Measurements from ENCODE around the gene SLC44A4. TPM values are rescaled to one million over a fixed set of nuclear protein-coding genes. Genes with fewer than 3 reads are reported as not detected.
"Not testable (repeated sequence)": the region's sequence is repeated elsewhere in the genome, so short reads cannot be mapped to it uniquely, and the experiment has no call there.

SLC44A4 gene
- total and polyA plus RNA-seq, 11 donors: 0.07 TPM; not detected in 10

DNA sequence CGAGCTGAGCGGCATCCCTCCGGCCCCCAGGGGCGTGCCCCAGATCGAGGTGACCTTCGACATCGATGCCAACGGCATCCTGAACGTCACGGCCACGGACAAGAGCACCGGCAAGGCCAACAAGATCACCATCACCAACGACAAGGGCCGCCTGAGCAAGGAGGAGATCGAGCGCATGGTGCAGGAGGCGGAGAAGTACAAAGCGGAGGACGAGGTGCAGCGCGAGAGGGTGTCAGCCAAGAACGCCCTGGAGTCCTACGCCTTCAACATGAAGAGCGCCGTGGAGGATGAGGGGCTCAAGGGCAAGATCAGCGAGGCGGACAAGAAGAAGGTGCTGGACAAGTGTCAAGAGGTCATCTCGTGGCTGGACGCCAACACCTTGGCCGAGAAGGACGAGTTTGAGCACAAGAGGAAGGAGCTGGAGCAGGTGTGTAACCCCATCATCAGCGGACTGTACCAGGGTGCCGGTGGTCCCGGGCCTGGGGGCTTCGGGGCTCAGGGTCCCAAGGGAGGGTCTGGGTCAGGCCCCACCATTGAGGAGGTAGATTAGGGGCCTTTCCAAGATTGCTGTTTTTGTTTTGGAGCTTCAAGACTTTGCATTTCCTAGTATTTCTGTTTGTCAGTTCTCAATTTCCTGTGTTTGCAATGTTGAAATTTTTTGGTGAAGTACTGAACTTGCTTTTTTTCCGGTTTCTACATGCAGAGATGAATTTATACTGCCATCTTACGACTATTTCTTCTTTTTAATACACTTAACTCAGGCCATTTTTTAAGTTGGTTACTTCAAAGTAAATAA, 61.5 kb downstream of the SLC44A4 start:
- WGBS, 4 donors: 24 to 49% (median 45%) methylated on average over 15 to 16 of the region's 37 CpGs
- peak overlapping the region; percentile 63 to 100 (median 98) for H3K27ac ChIP-seq

DNA sequence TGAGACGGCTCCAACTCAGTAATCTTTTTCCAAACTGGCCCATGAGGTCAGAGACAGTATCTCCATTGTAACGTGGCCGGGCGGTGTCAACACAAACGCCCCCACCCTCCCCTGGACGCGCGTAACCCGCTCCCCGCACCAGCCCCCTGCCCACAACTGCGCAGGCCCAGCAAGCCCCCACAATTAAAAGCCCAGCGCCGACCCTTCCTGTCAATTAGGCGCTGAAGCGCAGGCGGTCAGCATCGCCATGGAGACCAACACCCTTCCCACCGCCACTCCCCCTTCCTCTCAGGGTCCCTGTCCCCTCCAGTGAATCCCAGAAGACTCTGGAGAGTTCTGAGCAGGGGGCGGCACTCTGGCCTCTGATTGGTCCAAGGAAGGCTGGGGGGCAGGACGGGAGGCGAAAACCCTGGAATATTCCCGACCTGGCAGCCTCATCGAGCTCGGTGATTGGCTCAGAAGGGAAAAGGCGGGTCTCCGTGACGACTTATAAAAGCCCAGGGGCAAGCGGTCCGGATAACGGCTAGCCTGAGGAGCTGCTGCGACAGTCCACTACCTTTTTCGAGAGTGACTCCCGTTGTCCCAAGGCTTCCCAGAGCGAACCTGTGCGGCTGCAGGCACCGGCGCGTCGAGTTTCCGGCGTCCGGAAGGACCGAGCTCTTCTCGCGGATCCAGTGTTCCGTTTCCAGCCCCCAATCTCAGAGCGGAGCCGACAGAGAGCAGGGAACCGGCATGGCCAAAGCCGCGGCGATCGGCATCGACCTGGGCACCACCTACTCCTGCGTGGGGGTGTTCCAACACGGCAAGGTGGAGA, 63.6 kb downstream of the SLC44A4 start, which contains the start of the genes HSPA1A and HSPA1L:
Gene HSPA1A, plus strand, starts transcription at position 519 of the 814 bp plus-strand sequence. Its CDS starts 214 bp downstream, at position 733.
Gene HSPA1L, minus strand, starts transcription at position 259 of the 814 bp plus-strand sequence. CDS start 3,311 bp downstream, outside the sequence.
- peak within 1 kb of the TSS; percentile 91 to 100 (median 99) for H3K27ac ChIP-seq
- TF ChIP-seq, protein P1, sequence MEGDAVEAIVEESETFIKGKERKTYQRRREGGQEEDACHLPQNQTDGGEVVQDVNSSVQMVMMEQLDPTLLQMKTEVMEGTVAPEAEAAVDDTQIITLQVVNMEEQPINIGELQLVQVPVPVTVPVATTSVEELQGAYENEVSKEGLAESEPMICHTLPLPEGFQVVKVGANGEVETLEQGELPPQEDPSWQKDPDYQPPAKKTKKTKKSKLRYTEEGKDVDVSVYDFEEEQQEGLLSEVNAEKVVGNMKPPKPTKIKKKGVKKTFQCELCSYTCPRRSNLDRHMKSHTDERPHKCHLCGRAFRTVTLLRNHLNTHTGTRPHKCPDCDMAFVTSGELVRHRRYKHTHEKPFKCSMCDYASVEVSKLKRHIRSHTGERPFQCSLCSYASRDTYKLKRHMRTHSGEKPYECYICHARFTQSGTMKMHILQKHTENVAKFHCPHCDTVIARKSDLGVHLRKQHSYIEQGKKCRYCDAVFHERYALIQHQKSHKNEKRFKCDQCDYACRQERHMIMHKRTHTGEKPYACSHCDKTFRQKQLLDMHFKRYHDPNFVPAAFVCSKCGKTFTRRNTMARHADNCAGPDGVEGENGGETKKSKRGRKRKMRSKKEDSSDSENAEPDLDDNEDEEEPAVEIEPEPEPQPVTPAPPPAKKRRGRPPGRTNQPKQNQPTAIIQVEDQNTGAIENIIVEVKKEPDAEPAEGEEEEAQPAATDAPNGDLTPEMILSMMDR (IDR thresholded peaks at IDR 0.05): no peak
- peak; percentile 99 to 100 for TF ChIP-seq POLR2A (IDR thresholded peaks at IDR 0.05)
- peak; percentile 87 to 91 (median 90) for ATAC-seq
- H3K4me3 ChIP-seq: peak within 1 kb of the TSS; percentile 25 to 76 (median 66)
- DNase-seq: peak; percentile 96 to 98 (median 98)
- peaks cover 0 to 3% (median 0%) of the 10 kb centered on the region in 9 donors for H3K36me3 ChIP-seq
- intact Hi-C loops (cut with DNase I): no loop called here
- WGBS, 4 donors: 0 to 1% (median 0%) methylated on average over 10 to 56 of the region's 56 CpGs
- H3K9me3 ChIP-seq: no peaks in the 10 kb centered on the region
- H3K27me3 ChIP-seq: no peaks in the 10 kb centered on the region
- peaks cover 0 to 45% (median 32%) of the 10 kb centered on the region in 12 donors for H3K4me1 ChIP-seq

More for the DNA sequence above, 61.5 kb downstream of the SLC44A4 start:
- H3K36me3 ChIP-seq; H3K9me3 ChIP-seq; ATAC-seq; DNase-seq; intact Hi-C loops (cut with DNase I); H3K27me3 ChIP-seq: not testable (repeated sequence)
- H3K4me3 ChIP-seq: peak overlapping the region; percentile 24 to 70 (median 63)
- H3K4me1 ChIP-seq: peaks cover 0 to 58% (median 45%) of the 10 kb centered on the region in 12 donors
- TF ChIP-seq, protein P1 (IDR thresholded peaks at IDR 0.05): peak in 5 of 12 donors; percentile 11 to 44 (median 23)

DNA sequence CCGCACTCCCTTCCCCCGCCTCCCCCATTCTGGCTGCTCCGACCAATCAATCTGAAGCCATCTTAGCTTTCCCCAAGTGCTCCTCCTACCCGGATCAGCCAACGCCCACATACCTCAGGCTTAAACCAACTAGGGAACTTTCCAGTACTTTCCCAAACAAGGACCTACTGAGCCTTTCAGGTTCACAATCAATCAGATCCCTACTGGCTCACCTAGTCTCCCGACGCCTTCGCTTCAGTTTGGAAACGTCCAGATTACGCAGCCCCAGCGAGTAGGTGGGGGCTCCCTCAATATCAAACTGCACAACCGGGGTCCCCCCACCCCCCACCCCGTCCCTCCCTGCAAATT, 64.1 kb downstream of the SLC44A4 start:
- Histone ChIP-seq H3K4me1 (peaks cover 0 to 39% (median 28%) of the 10 kb centered on the region in 12 donors), H3K9me3 (no peaks in the 10 kb centered on the region), H3K36me3 (peaks cover 0 to 4% (median 0%) of the 10 kb centered on the region in 9 donors), H3K27ac (peak overlapping the region; percentile 91 to 100 (median 99)), H3K27me3 (no peaks in the 10 kb centered on the region), H3K4me3 (peak overlapping the region; percentile 22 to 76 (median 66))
- ATAC-seq (peak; percentile 84 to 89 (median 87)), DNase-seq (peak; percentile 94 to 98 (median 97))
- WGBS, 4 donors: 0 to 3% (median 1%) methylated on average over 12 to 13 of the region's 13 CpGs
- intact Hi-C loops (cut with DNase I): loop anchor here in 2 of 10 donors (5.0 kb wide), 2 partner anchors 77 to 82 kb away; partner anchors contain the start of gene CLIC1 (in 1 of the 2)
- TF ChIP-seq, protein P1 (IDR thresholded peaks at IDR 0.05): no peak
- peak in 1 of 2 donors; percentile 61 for TF ChIP-seq POLR2A (IDR thresholded peaks at IDR 0.05)
